GM10847 (cell line): ENCODE measurements around the gene FADD.

ENCODE experiments used
- POLR2A ChIP-seq: IDR thresholded peaks from 2 replicates; pipeline ENCODE4 v1.6.1; 2011; ENCODE audit not compliant: insufficient read length; ENCODE audit errors: extremely low read depth

The FADD gene

GRCh38 chr11:70192666-70193410 lies 10.3 kb upstream of the FADD start:
- no peak for TF ChIP-seq POLR2A

GRCh38 chr11:70193411-70194292 lies 9.4 kb upstream of the FADD start:
- no peak for TF ChIP-seq POLR2A

GRCh38 chr11:70194792-70195791 lies 8.0 kb upstream of the FADD start:
- no peak for TF ChIP-seq POLR2A

- no peak for TF ChIP-seq POLR2A
Observed at GRCh38 chr11:70200212-70200844, 2.8 kb upstream of the FADD start.

GRCh38 chr11:70201882-70202861 lies 924 bp upstream of the FADD start:
- TF ChIP-seq POLR2A = no peak

- TF ChIP-seq POLR2A = no peak
Observed at GRCh38 chr11:70203751-70204465, 812 bp downstream of the FADD start.

GRCh38 chr11:70204466-70204799 lies 1.3 kb downstream of the FADD start:
- no peak for TF ChIP-seq POLR2A

GRCh38 chr11:70205049-70205725 lies 2.1 kb downstream of the FADD start:
- no peak for TF ChIP-seq POLR2A

- no peak for TF ChIP-seq POLR2A
Observed at GRCh38 chr11:70205766-70206165, 2.7 kb downstream of the FADD start.

- no peak for TF ChIP-seq POLR2A
Observed at GRCh38 chr11:70206226-70206981, 3.3 kb downstream of the FADD start.

- TF ChIP-seq POLR2A = no peak
Observed at GRCh38 chr11:70206982-70207376, 3.9 kb downstream of the FADD start.
